Esophagus muscularis mucosa (tissue), 4 donors: Measurements from ENCODE around the gene SLC6A9. TPM values are rescaled to one million over a fixed set of nuclear protein-coding genes. Genes with fewer than 3 reads are reported as not detected.

ENCODE experiments used
- DNase-seq: peaks from one replicate; pipeline ENCODE4 v3.0.0-alpha.2; 2017; ENCODE audit errors: extremely low spot score
- H3K27ac ChIP-seq, 4 donors: fragments of 200-600 bp; sonication (generic); replicated peaks in 1 of 4; 1 replicate in 3 of 4; 2 replicates in 1 of 4; pipeline ENCODE4 v1.5.1; 2016 to 2019; ENCODE audit warnings: mild to moderate bottlenecking in 1 of 4
- H3K27me3 ChIP-seq, 4 donors: fragments of 200-600 bp; sonication (generic); one replicate each; pipeline versions ENCODE4 v1.5.1 to v1.6.0; 2016 to 2019
- H3K36me3 ChIP-seq, 4 donors: fragments of 200-600 bp; sonication (generic); one replicate each; pipeline ENCODE4 v1.5.1; 2016 to 2019
- H3K4me1 ChIP-seq, 4 donors: fragments of 200-600 bp; sonication (generic); one replicate each; pipeline ENCODE4 v1.5.1; 2016 to 2019
- H3K4me3 ChIP-seq, 4 donors: fragments of 200-600 bp; sonication (generic); 1 replicate in 2 of 4; 2 replicates in 2 of 4; pipeline ENCODE4 v1.5.1; 2016 to 2019; ENCODE audit warnings: mild to moderate bottlenecking in 4 of 4, moderate library complexity in 1 of 4
- H3K9me3 ChIP-seq, 4 donors: fragments of 200-600 bp; sonication (generic); 1 replicate in 3 of 4; 2 replicates in 1 of 4; pipeline ENCODE4 v1.5.1; 2016 to 2019
- CTCF ChIP-seq, 3 experiments: fragments of 200-600 bp in 2 of 3; fragments of 450-650 bp in 1 of 3; sonication (generic) in 2 of 3; IDR thresholded peaks; one replicate each; pipeline ENCODE4 v1.5.1; 2017 to 2019; ENCODE audit warnings: antibody characterized with exemption in 3 of 3, mild to moderate bottlenecking in 2 of 3, moderate library complexity in 1 of 3
- EP300 ChIP-seq: sonication (generic); formaldehyde crosslinking; IDR thresholded peaks from one replicate; pipeline ENCODE4 v1.6.1; 2017; ENCODE audit warnings: antibody characterized with exemption
- POLR2A ChIP-seq: fragments of 450-650 bp; IDR thresholded peaks from one replicate; pipeline ENCODE4 v1.6.1; 2017; ENCODE audit warnings: antibody characterized with exemption, moderate library complexity, mild to moderate bottlenecking, low read depth
- POLR2AphosphoS5 ChIP-seq, 2 donors: sonication (generic); formaldehyde crosslinking; IDR thresholded peaks; one replicate each; pipeline ENCODE4 v1.6.1; 2017; ENCODE audit warnings: antibody characterized with exemption in 2 of 2
- WGBS: methylation state at CpG from one replicate; pipeline ENCODE4 v1.1.5; 2018; 5-methylcytosine and 5-hydroxymethylcytosine counted together
- intact Hi-C: fragments of 100-400 bp; cut with DNase I; formaldehyde crosslinking; loops from one replicate; pipeline ENCODE4 v1.15.1; 2023
- total RNA-seq, 4 donors: library from RNA; depleted of rRNA; stranded (reverse); fragments of >200 nt; gene quantifications; one replicate each; pipeline versions ENCODE4 v1.1.0 to v1.2.1, GENCODE V29; 2016

The SLC6A9 gene
- total RNA-seq, 4 donors from 2014 or later: 5.2 to 17.9 (median 7.8) TPM

- H3K9me3 ChIP-seq: no peaks in the 10 kb centered on the region
- H3K36me3 ChIP-seq: no peaks in the 10 kb centered on the region
- no peaks in the 10 kb centered on the region for H3K27me3 ChIP-seq
- DNase-seq: no peak
- no peak overlapping the region for H3K4me3 ChIP-seq
- peaks cover 0 to 28% (median 20%) of the 10 kb centered on the region in 4 donors for H3K4me1 ChIP-seq
- H3K27ac ChIP-seq: peak overlapping the region in 1 of 4 donors; percentile 26
- intact Hi-C loops: no loop called here
- no peak for TF ChIP-seq POLR2AphosphoS5 (IDR thresholded peaks at IDR 0.05)
- no peak for TF ChIP-seq POLR2A
- no peak for TF ChIP-seq CTCF (IDR thresholded peaks at IDR 0.05)
- no peak for TF ChIP-seq EP300
- WGBS: 60% methylated on average over 2 of the region's 2 CpGs
Observed at GRCh38 chr1:44053394-44053793, 22.1 kb upstream of the SLC6A9 start.

- Histone ChIP-seq H3K36me3 (no peaks in the 10 kb centered on the region), H3K27ac (peak overlapping the region in 1 of 4 donors; percentile 80), H3K4me1 (peaks cover 0 to 39% (median 32%) of the 10 kb centered on the region in 4 donors), H3K27me3 (no peaks in the 10 kb centered on the region), H3K4me3 (no peak overlapping the region), H3K9me3 (no peaks in the 10 kb centered on the region)
- no peak for DNase-seq
- TF ChIP-seq EP300 (no peak), POLR2AphosphoS5 (IDR thresholded peaks at IDR 0.05) (no peak), POLR2A (no peak), CTCF (IDR thresholded peaks at IDR 0.05) (no peak)
- intact Hi-C loops: no loop called here
- WGBS: 46% methylated on average over 3 of the region's 3 CpGs
Observed at GRCh38 chr1:44050261-44050660, 19.0 kb upstream of the SLC6A9 start.

- intact Hi-C loops: no loop called here
- peak overlapping the region in 3 of 4 donors; percentile 50 to 80 (median 60) for H3K27ac ChIP-seq
Observed at GRCh38 chr1:44049839-44050238, 18.6 kb upstream of the SLC6A9 start.

GRCh38 chr1:44048532-44049215 is 17.4 kb upstream of the SLC6A9 start:
- TF ChIP-seq CTCF (IDR thresholded peaks at IDR 0.05) (no peak), POLR2A (no peak)
- Histone ChIP-seq H3K27ac (peak overlapping the region; percentile 53 to 80 (median 60)), H3K4me1 (peaks cover 0 to 36% (median 32%) of the 10 kb centered on the region in 4 donors), H3K4me3 (peak overlapping the region in 2 of 4 donors; percentile 12 to 29), H3K27me3 (no peaks in the 10 kb centered on the region), H3K36me3 (no peaks in the 10 kb centered on the region), H3K9me3 (no peaks in the 10 kb centered on the region)
- intact Hi-C loops: no loop called here
- WGBS: 56% methylated on average over 3 of the region's 3 CpGs
- DNase-seq: no peak

More at GRCh38 chr1:44049839-44050238, 18.6 kb upstream of the SLC6A9 start:
- no peak for TF ChIP-seq POLR2A
- no peak for TF ChIP-seq CTCF (IDR thresholded peaks at IDR 0.05)
- no peak for TF ChIP-seq EP300
- no peak for TF ChIP-seq POLR2AphosphoS5 (IDR thresholded peaks at IDR 0.05)
- Histone ChIP-seq H3K4me3 (peak overlapping the region in 1 of 4 donors; percentile 12), H3K9me3 (no peaks in the 10 kb centered on the region), H3K36me3 (no peaks in the 10 kb centered on the region), H3K4me1 (peaks cover 0 to 39% (median 32%) of the 10 kb centered on the region in 4 donors), H3K27me3 (no peaks in the 10 kb centered on the region)
- 24% methylated on average over 2 of the region's 2 CpGs for WGBS
- no peak for DNase-seq

- TF ChIP-seq CTCF (IDR thresholded peaks at IDR 0.05) (no peak), POLR2AphosphoS5 (IDR thresholded peaks at IDR 0.05) (no peak), EP300 (no peak), POLR2A (no peak)
- no peaks in the 10 kb centered on the region for H3K36me3 ChIP-seq
- H3K27ac ChIP-seq: peak overlapping the region; percentile 53 to 80 (median 60)
- H3K27me3 ChIP-seq: no peaks in the 10 kb centered on the region
- peaks cover 0 to 34% (median 29%) of the 10 kb centered on the region in 4 donors for H3K4me1 ChIP-seq
- 94% methylated on average over 1 of the region's 1 CpG for WGBS
- intact Hi-C loops: no loop called here
- no peak for DNase-seq
- no peaks in the 10 kb centered on the region for H3K9me3 ChIP-seq
- no peak overlapping the region for H3K4me3 ChIP-seq
Observed at GRCh38 chr1:44047131-44047530, 15.9 kb upstream of the SLC6A9 start.
